Caco-2 (cell line): ENCODE measurements around the gene SDE2. TPM values are rescaled to one million over a fixed set of nuclear protein-coding genes. Genes with fewer than 3 reads are reported as not detected.

Source experiments
- BruUV-seq: library from RNA; stranded (reverse); fragments of 400-500 nt; replicated peaks from 2 replicates; lab custom pipeline; 2021; lab: Mats Ljungman, UMichigan
- CTCF ChIA-PET: fragments of 300-600 bp; sonication (Branson Sonifier 250); formaldehyde crosslinking; loops from one replicate; lab custom pipeline; 2022; ENCODE audit warnings: antibody characterized with exemption; lab: Charles Lee
- POLR2A ChIA-PET: fragments of 300-600 bp; sonication (Branson Sonifier 250); formaldehyde crosslinking; loops from one replicate; lab custom pipeline; 2022; ENCODE audit warnings: antibody characterized with exemption; lab: Charles Lee
- DNase-seq, 2 experiments: peaks; one replicate each; pipeline versions ENCODE4 v3.0.0 to v3.0.0-alpha.2; 2020 to 2022
- H3K27me3 ChIP-seq: replicated peaks from 2 replicates; pipeline ENCODE4 v1.6.0; 2011; ENCODE audit warnings: low read length; ENCODE audit not compliant: control insufficient read depth, insufficient read depth
- H3K36me3 ChIP-seq: 2 replicates; pipeline ENCODE4 v1.5.1; 2011; ENCODE audit warnings: low read length; ENCODE audit not compliant: control insufficient read depth, insufficient read depth
- H3K4me1 ChIP-seq: fragments of 250-450 bp; sonication (Bioruptor Pico); 2 replicates; pipeline ENCODE4 v1.5.1; 2020; ENCODE audit warnings: mild to moderate bottlenecking
- H3K4me3 ChIP-seq: 2 replicates; pipeline ENCODE4 v1.5.1; 2011; ENCODE audit warnings: low read depth, mild to moderate bottlenecking, control low read depth, low read length
- H3K9me3 ChIP-seq: fragments of 250-450 bp; sonication (Bioruptor Pico); 2 replicates; pipeline ENCODE4 v1.5.1; 2020; ENCODE audit warnings: mild to moderate bottlenecking, moderate library complexity
- H3K27ac Mint-ChIP-seq: one replicate; pipeline ENCODE4 v1.8.0; 2022; ENCODE audit warnings: mixed read lengths; ENCODE audit not compliant: unreplicated experiment
- H3K27me3 Mint-ChIP-seq: one replicate; pipeline ENCODE4 v1.8.0; 2022; ENCODE audit warnings: mixed read lengths; ENCODE audit not compliant: insufficient read depth, unreplicated experiment
- H3K36me3 Mint-ChIP-seq: one replicate; pipeline ENCODE4 v1.8.0; 2022; ENCODE audit warnings: mild to moderate bottlenecking, mixed read lengths; ENCODE audit not compliant: insufficient read depth, unreplicated experiment
- H3K4me1 Mint-ChIP-seq: one replicate; pipeline ENCODE4 v1.8.0; 2022; ENCODE audit warnings: low read depth, mixed read lengths; ENCODE audit not compliant: unreplicated experiment
- H3K4me3 Mint-ChIP-seq: one replicate; pipeline ENCODE4 v1.8.0; 2022; ENCODE audit warnings: mild to moderate bottlenecking, moderate library complexity, mixed read lengths; ENCODE audit not compliant: unreplicated experiment
- H3K9me3 Mint-ChIP-seq: one replicate; pipeline ENCODE4 v1.8.0; 2022; ENCODE audit warnings: mixed read lengths; ENCODE audit not compliant: unreplicated experiment
- CTCF ChIP-seq, 2 experiments: fragments of 200-600 bp in 1 of 2; IDR thresholded peaks; 1 replicate in 1 of 2; 2 replicates in 1 of 2; pipeline versions ENCODE4 v1.5.1 to v1.8.0; 2011 to 2022; ENCODE audit warnings: antibody characterized with exemption in 1 of 2, control low read depth in 1 of 2, inconsistent platforms in 1 of 2, low read depth in 1 of 2, low read length in 1 of 2, mild to moderate bottlenecking in 1 of 2, moderate library complexity in 1 of 2; ENCODE audit not compliant: insufficient read depth in 1 of 2, severe bottlenecking in 1 of 2, unreplicated experiment in 1 of 2
- intact Hi-C: fragments of 100-400 bp; cut with micrococcal nuclease; formaldehyde crosslinking; loops from one replicate; pipeline ENCODE4 v1.10.0; 2022; ENCODE audit not compliant: unreplicated experiment
- total RNA-seq: library from RNA; stranded (reverse); gene quantifications from 2 replicates; pipeline ENCODE4 v1.2.3, GENCODE V29; 2022

Gene SDE2
- total RNA-seq, 1 experiment from 2014 or later, result 18.6 TPM

GRCh38 chr1:225945564-225945963 lies 53.6 kb downstream of the SDE2 start:
- no peak for DNase-seq
- BruUV-seq, result no TSS peak
- Histone ChIP-seq H3K27me3 (no peaks in the 10 kb centered on the region), H3K9me3 (no peaks in the 10 kb centered on the region), H3K4me1 (no peaks in the 10 kb centered on the region), H3K4me3 (no peak overlapping the region), H3K36me3 (no peaks in the 10 kb centered on the region)
- Mint-ChIP-seq H3K4me3 (no peak overlapping the region), H3K9me3 (no peaks in the 10 kb centered on the region), H3K36me3 (no peaks in the 10 kb centered on the region), H3K4me1 (peaks cover 7% of the 10 kb centered on the region), H3K27ac (no peak overlapping the region), H3K27me3 (no peaks in the 10 kb centered on the region)
- intact Hi-C loops, result no loop called here
- ChIA-PET CTCF (no interaction called here), POLR2A (no interaction called here)
- TF ChIP-seq CTCF (IDR thresholded peaks at IDR 0.05; ENCODE audit: insufficient read depth in 1 of 2, low read depth in 1 of 2, low read length in 1 of 2, severe bottlenecking in 1 of 2, unreplicated experiment in 1 of 2), result no peak

GRCh38 chr1:225944951-225945350 lies 54.2 kb downstream of the SDE2 start:
- H3K4me1 Mint-ChIP-seq, result peaks cover 7% of the 10 kb centered on the region
- Histone ChIP-seq H3K36me3 (no peaks in the 10 kb centered on the region), H3K9me3 (no peaks in the 10 kb centered on the region), H3K4me3 (no peak overlapping the region), H3K4me1 (no peaks in the 10 kb centered on the region), H3K27me3 (no peaks in the 10 kb centered on the region)
- no peaks in the 10 kb centered on the region for H3K9me3 Mint-ChIP-seq
- no peaks in the 10 kb centered on the region for H3K27me3 Mint-ChIP-seq
- H3K36me3 Mint-ChIP-seq, result no peaks in the 10 kb centered on the region
- ChIA-PET POLR2A (no interaction called here), CTCF (no interaction called here)
- no TSS peak for BruUV-seq
- no peak overlapping the region for H3K4me3 Mint-ChIP-seq
- DNase-seq, result no peak
- no peak overlapping the region for H3K27ac Mint-ChIP-seq
- intact Hi-C loops, result no loop called here
- TF ChIP-seq CTCF (IDR thresholded peaks at IDR 0.05; ENCODE audit: insufficient read depth in 1 of 2, low read depth in 1 of 2, low read length in 1 of 2, severe bottlenecking in 1 of 2, unreplicated experiment in 1 of 2), result no peak

- Mint-ChIP-seq H3K4me3 (no peak overlapping the region), H3K27me3 (no peaks in the 10 kb centered on the region), H3K36me3 (no peaks in the 10 kb centered on the region), H3K9me3 (no peaks in the 10 kb centered on the region), H3K4me1 (peaks cover 7% of the 10 kb centered on the region), H3K27ac (no peak overlapping the region)
- BruUV-seq, result no TSS peak
- Histone ChIP-seq H3K4me3 (no peak overlapping the region), H3K4me1 (no peaks in the 10 kb centered on the region), H3K27me3 (no peaks in the 10 kb centered on the region), H3K36me3 (no peaks in the 10 kb centered on the region), H3K9me3 (no peaks in the 10 kb centered on the region)
- CTCF ChIA-PET, result no interaction called here
- POLR2A ChIA-PET, result no interaction called here
- no peak for TF ChIP-seq CTCF (IDR thresholded peaks at IDR 0.05; ENCODE audit: insufficient read depth in 1 of 2, low read depth in 1 of 2, low read length in 1 of 2, severe bottlenecking in 1 of 2, unreplicated experiment in 1 of 2)
- intact Hi-C loops, result no loop called here
- DNase-seq, result no peak
These were observed 54.8 kb downstream of the SDE2 start for GRCh38 chr1:225944387-225944786.
